Vagina (tissue), 2 donors: ENCODE results near the gene NLGN1.

Source experiments
- CTCF ChIP-seq, 3 experiments: fragments of 450-650 bp in 2 of 3; fragments of 200-600 bp in 1 of 3; sonication (generic) in 1 of 3; IDR thresholded peaks; one replicate each; pipeline ENCODE4 v1.5.1; 2017 to 2019; ENCODE audit warnings: antibody characterized with exemption in 3 of 3, mild to moderate bottlenecking in 2 of 3, moderate library complexity in 2 of 3
- POLR2A ChIP-seq, 2 donors: fragments of 450-650 bp; IDR thresholded peaks; one replicate each; pipeline ENCODE4 v1.6.1; 2017; ENCODE audit warnings: antibody characterized with exemption in 2 of 2, mild to moderate bottlenecking in 2 of 2, moderate library complexity in 2 of 2
- POLR2AphosphoS5 ChIP-seq, 2 donors: sonication (generic); formaldehyde crosslinking; IDR thresholded peaks; one replicate each; pipeline ENCODE4 v1.9.0; 2017; ENCODE audit warnings: antibody characterized with exemption in 2 of 2, mild to moderate bottlenecking in 2 of 2, low read depth in 1 of 2; ENCODE audit not compliant: insufficient read depth in 1 of 2

- TF ChIP-seq CTCF (IDR thresholded peaks at IDR 0.05) (no peak), POLR2A (IDR thresholded peaks at IDR 0.05) (no peak), POLR2AphosphoS5 (IDR thresholded peaks at IDR 0.05; ENCODE audit: insufficient read depth in 1 of 2, low read depth in 1 of 2) (no peak)
Measured at GRCh38 chr3:173650596-173650995, 253.1 kb downstream of the NLGN1 start.
